Neural crest cell (in vitro differentiated cells): ENCODE results near the gene CYP2S1. TPM values are rescaled to one million over a fixed set of nuclear protein-coding genes. Genes with fewer than 3 reads are reported as not detected.
"Not testable (repeated sequence)": the region's sequence is repeated elsewhere in the genome, so short reads cannot be mapped to it uniquely, and the experiment has no call there.

ENCODE experiments used
- DNase-seq: peaks from one replicate; pipeline ENCODE4 v3.0.0; 2021; ENCODE audit warnings: low read depth, mixed read lengths, low spot score
- H3K27ac Mint-ChIP-seq: one replicate; pipeline ENCODE4 v1.8.0; 2021; ENCODE audit warnings: mild to moderate bottlenecking, mixed read lengths; ENCODE audit not compliant: unreplicated experiment
- H3K27me3 Mint-ChIP-seq: 2 replicates; pipeline ENCODE4 v1.8.0; 2021; ENCODE audit warnings: low read depth, mild to moderate bottlenecking, mixed read lengths
- H3K36me3 Mint-ChIP-seq: 2 replicates; pipeline ENCODE4 v1.8.0; 2021; ENCODE audit warnings: low read depth, mild to moderate bottlenecking, mixed read lengths
- H3K4me1 Mint-ChIP-seq: 2 replicates; pipeline ENCODE4 v1.8.0; 2021; ENCODE audit warnings: mixed read lengths
- H3K4me3 Mint-ChIP-seq: one replicate; pipeline ENCODE4 v1.8.0; 2021; ENCODE audit warnings: mild to moderate bottlenecking, mixed read lengths
- H3K9me3 Mint-ChIP-seq: 2 replicates; pipeline ENCODE4 v1.8.0; 2021; ENCODE audit warnings: mixed read lengths
- total RNA-seq: library from RNA; stranded (reverse); gene quantifications from 2 replicates; pipeline ENCODE4 v1.2.1, GENCODE V29; 2021
- TF ChIP-seq, protein P1 (sequence below): fragments of 200-600 bp; sonication (generic); conservative IDR thresholded peaks from 2 replicates; pipeline ENCODE4 v1.5.0; 2021; ENCODE audit warnings: antibody characterized with exemption, mild to moderate bottlenecking

The CYP2S1 gene
- total RNA-seq, 1 donor from 2014 or later, result not detected

DNA sequence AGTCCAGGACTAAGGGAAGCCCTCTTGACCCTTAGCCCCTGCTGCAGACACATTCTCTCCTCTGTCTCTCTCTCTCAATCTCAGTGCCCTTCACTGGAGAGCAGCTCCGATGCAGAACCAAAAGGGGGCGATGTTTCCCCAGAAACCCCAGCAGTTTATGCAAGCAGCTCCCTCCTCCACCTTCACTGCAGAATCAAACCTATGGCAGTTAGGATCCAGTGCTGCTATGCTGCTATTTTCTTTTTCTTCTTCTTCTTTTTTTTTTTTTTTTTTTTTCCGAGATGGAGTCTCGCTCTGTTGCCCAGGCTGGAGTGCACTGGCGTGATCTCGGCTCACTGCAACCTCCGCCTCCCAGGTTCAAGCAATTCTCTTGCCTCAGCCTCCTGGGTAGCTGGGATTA, 11.3 kb downstream of the CYP2S1 start:
- peak overlapping the region; percentile 90 for H3K27ac Mint-ChIP-seq
- not testable (repeated sequence) for H3K4me3 Mint-ChIP-seq, H3K27me3 Mint-ChIP-seq, H3K4me1 Mint-ChIP-seq, H3K9me3 Mint-ChIP-seq, H3K36me3 Mint-ChIP-seq
- TF ChIP-seq, protein P1, sequence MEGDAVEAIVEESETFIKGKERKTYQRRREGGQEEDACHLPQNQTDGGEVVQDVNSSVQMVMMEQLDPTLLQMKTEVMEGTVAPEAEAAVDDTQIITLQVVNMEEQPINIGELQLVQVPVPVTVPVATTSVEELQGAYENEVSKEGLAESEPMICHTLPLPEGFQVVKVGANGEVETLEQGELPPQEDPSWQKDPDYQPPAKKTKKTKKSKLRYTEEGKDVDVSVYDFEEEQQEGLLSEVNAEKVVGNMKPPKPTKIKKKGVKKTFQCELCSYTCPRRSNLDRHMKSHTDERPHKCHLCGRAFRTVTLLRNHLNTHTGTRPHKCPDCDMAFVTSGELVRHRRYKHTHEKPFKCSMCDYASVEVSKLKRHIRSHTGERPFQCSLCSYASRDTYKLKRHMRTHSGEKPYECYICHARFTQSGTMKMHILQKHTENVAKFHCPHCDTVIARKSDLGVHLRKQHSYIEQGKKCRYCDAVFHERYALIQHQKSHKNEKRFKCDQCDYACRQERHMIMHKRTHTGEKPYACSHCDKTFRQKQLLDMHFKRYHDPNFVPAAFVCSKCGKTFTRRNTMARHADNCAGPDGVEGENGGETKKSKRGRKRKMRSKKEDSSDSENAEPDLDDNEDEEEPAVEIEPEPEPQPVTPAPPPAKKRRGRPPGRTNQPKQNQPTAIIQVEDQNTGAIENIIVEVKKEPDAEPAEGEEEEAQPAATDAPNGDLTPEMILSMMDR, result peak; percentile 85
- DNase-seq, result peak; percentile 83

- peaks cover 3% of the 10 kb centered on the region for H3K27me3 Mint-ChIP-seq
- TF ChIP-seq, protein P1, result no peak
- H3K27ac Mint-ChIP-seq, result no peak overlapping the region
Observed at GRCh38 chr19:41205995-41206394, 13.0 kb downstream of the CYP2S1 start.

GRCh38 chr19:41206456-41206855, 13.4 kb downstream of the CYP2S1 start:
- Mint-ChIP-seq H3K36me3 (no peaks in the 10 kb centered on the region), H3K27ac (no peak overlapping the region)

More at GRCh38 chr19:41205995-41206394, 13.0 kb downstream of the CYP2S1 start:
- H3K9me3 Mint-ChIP-seq, result no peaks in the 10 kb centered on the region
- no peak overlapping the region for H3K4me3 Mint-ChIP-seq
- DNase-seq, result no peak
- H3K36me3 Mint-ChIP-seq, result no peaks in the 10 kb centered on the region
- peaks cover 3% of the 10 kb centered on the region for H3K4me1 Mint-ChIP-seq

DNA sequence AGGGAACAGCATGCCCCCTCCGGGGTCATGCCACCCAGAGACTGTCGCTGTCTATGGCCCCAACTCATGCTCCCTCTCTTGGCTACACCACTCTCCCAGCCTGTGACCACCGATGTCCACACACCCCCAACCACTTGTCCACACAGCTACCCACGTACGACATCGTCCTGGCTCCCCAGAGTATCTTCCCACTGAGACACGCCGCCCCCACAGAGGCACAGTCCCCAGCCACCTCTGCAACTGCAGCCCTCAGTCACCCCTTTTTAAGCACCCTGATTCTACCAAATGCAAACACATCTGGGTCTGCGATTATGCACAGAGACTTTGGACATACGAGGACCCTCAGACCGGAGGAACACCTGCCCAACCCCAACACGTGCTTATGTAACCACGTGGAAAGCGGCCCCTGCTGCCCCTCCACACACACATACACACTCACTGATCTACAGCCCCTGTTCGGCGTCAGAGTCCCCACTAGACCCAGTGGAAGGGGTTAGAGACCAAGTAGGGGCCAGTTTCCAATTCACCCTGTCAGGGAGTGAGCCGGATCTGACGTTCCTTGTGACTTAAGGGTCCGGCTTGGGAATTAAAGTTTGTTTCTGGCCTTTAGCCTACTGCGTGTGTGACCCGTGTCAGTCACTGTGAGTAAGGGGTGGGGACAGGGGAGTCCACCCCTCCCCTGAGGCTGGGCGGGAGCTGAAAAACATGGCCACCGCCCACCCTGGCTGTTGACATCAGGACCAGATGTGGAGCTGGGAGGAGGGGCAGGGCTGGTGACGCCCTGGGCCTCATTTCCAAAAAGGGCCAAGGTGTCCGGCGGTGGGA, 14.1 kb downstream of the CYP2S1 start:
- H3K27me3 Mint-ChIP-seq, result peaks cover 3% of the 10 kb centered on the region
- TF ChIP-seq, protein P1, result no peak
- H3K36me3 Mint-ChIP-seq, result no peaks in the 10 kb centered on the region
- H3K4me1 Mint-ChIP-seq, result peaks cover 3% of the 10 kb centered on the region
- DNase-seq, result no peak
- no peaks in the 10 kb centered on the region for H3K9me3 Mint-ChIP-seq
- H3K4me3 Mint-ChIP-seq, result no peak overlapping the region
- peak overlapping the region; percentile 37 for H3K27ac Mint-ChIP-seq

More at GRCh38 chr19:41206456-41206855, 13.4 kb downstream of the CYP2S1 start:
- DNase-seq, result no peak
- Mint-ChIP-seq H3K4me1 (peaks cover 3% of the 10 kb centered on the region), H3K9me3 (no peaks in the 10 kb centered on the region), H3K27me3 (peaks cover 3% of the 10 kb centered on the region), H3K4me3 (no peak overlapping the region)
- TF ChIP-seq, protein P1, result no peak

DNA sequence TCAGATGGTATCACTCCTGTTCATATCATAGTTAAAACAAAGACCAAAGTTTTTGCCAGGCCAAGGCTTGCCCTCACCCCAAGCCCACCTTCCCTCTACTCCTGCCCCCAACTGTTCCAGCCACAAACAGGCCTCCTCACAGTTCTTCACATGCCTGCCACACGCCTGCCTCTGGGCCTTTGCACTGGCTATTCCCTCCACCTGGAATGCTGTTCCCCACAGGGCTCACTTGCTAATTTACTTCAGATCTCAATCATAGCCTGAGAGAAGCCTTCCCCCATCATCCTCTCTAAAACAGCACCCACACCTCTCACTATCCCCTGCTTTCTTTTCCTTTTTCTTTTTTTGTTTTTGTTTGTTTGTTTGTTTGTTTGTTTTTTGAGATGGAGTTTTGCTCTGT, 21.1 kb downstream of the CYP2S1 start:
- peak overlapping the region; percentile 67 for H3K27ac Mint-ChIP-seq
- no peaks in the 10 kb centered on the region for H3K9me3 Mint-ChIP-seq
- H3K36me3 Mint-ChIP-seq, result no peaks in the 10 kb centered on the region
- H3K27me3 Mint-ChIP-seq, result peaks cover 10% of the 10 kb centered on the region
- DNase-seq, result no peak
- TF ChIP-seq, protein P1, result no peak
- peaks cover 20% of the 10 kb centered on the region for H3K4me1 Mint-ChIP-seq
- H3K4me3 Mint-ChIP-seq, result no peak overlapping the region
